ENCODE results near the gene INSIG1.

Gene INSIG1

GRCh38 chr7:155297517-155298287, at the start of gene INSIG1:
Gene INSIG1, plus strand, starts transcription at chr7:155297878. Its CDS starts 408 bp downstream, at chr7:155298286.
- TF ChIP-seq CTCF (IDR thresholded peaks at IDR 0.05; ENCODE audit: insufficient read depth, low read depth, low read length, missing control alignments), result no peak
- H3K4me3 ChIP-seq (ENCODE audit: low read length), result peak within 1 kb of the TSS; percentile 58
- peak; percentile 95 for DNase-seq (ENCODE audit: low read depth)

- H3K4me3 ChIP-seq (ENCODE audit: low read length), result no peak overlapping the region
- TF ChIP-seq CTCF (IDR thresholded peaks at IDR 0.05; ENCODE audit: insufficient read depth, low read depth, low read length, missing control alignments), result no peak
- DNase-seq (ENCODE audit: low read depth), result no peak
These were observed 49.3 kb upstream of the INSIG1 start for GRCh38 chr7:155248366-155248756.

DNA sequence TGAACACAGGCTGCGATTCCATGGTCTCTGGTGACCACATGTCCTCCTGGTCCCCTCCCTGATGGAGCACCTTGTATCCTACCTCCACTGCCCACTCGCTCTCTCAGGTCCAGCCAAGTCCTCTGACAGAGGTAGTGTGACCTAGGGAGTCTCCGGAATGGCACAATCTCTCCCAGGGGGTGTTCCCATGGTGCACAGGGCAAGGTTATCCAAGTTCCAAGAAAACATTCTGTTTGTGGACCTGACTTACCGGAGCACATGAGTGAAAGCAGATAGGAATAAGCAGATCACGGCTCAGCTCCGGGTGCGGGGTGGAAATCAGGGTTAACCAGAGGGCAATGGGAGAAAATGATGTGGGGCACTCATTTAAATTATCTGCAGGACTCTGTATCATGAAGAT, 45.8 kb upstream of the INSIG1 start:
- no peak for TF ChIP-seq CTCF (IDR thresholded peaks at IDR 0.05; ENCODE audit: insufficient read depth, low read depth, low read length, missing control alignments)
- H3K4me3 ChIP-seq (ENCODE audit: low read length), result no peak overlapping the region
- no peak for DNase-seq (ENCODE audit: low read depth)

GRCh38 chr7:155252444-155252887, 45.2 kb upstream of the INSIG1 start:
- no peak for DNase-seq (ENCODE audit: low read depth)
- no peak for TF ChIP-seq CTCF (IDR thresholded peaks at IDR 0.05; ENCODE audit: insufficient read depth, low read depth, low read length, missing control alignments)
- H3K4me3 ChIP-seq (ENCODE audit: low read length), result no peak overlapping the region

- no peak overlapping the region for H3K4me3 ChIP-seq (ENCODE audit: low read length)
- no peak for DNase-seq (ENCODE audit: low read depth)
- no peak for TF ChIP-seq CTCF (IDR thresholded peaks at IDR 0.05; ENCODE audit: insufficient read depth, low read depth, low read length, missing control alignments)
These were observed 44.7 kb upstream of the INSIG1 start for GRCh38 chr7:155252892-155253501.

DNA sequence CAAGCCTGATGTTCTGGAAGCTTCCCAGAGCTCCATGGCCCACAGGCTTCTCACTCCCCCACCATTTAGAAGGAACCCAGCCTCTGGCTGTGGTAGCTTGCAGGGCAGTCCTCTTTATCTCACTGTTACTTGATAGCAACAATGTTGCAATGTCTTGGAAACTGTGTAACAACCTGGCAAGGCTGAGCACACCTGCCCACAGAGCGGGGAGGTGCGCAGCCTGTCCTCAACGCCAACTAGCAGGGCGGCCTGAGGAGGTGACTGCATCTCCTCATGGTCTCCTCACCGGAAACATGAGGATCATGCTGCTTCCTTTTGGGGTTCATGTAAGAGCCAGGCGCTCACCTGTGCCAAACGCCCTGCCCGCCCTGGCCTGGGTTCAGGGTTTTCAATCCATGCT, 43.7 kb upstream of the INSIG1 start:
- no peak for TF ChIP-seq CTCF (IDR thresholded peaks at IDR 0.05; ENCODE audit: insufficient read depth, low read depth, low read length, missing control alignments)
- no peak for DNase-seq (ENCODE audit: low read depth)
- no peak overlapping the region for H3K4me3 ChIP-seq (ENCODE audit: low read length)

Data from epithelial cell of esophagus (primary cell).